Retina (tissue), 1 donor: ENCODE measurements around the gene FAM3B.

ENCODE experiments used
- DNase-seq: peaks from one replicate; pipeline ENCODE4 v3.0.0-alpha.2; 2016

FAM3B gene

DNA sequence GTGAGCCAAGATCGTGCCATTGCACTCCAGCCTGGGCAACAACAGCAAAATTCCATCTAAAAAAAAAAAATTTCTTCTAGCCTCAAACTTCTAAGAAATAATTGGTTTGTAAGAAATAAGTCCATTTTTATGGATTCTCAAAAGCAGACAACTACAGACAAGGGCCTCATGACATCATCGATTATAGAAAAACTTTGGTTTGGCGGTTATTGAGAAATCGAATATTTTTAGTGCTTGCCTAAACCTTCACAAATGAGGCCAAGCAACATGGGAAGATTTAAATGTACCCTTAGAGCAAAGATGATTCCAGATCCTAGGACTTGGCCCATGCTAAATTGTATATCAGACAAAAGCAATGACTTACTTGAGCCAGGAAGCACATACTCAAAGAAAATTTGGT is 81.7 kb downstream of the FAM3B start:
- DNase-seq = no peak

DNA sequence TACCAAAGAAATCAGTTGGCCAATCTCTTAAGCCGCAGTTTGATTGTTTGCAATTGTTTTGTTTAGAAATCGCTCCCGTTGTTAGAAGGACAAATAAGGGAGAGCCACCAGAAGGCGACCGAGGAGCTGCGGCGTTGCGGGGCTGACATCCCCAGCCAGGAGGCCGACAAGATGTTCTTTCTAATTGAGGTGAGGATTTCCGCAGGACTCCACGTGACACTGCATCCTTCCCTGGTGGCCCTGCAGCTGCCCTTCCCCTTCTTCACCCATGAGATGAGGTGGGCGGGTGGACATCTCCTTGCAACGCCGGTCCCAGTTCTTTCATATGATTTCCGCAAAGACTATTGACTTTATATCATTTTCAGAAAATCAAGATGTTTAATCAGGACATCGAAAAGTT is 82.2 kb downstream of the FAM3B start:
- no peak for DNase-seq

DNA sequence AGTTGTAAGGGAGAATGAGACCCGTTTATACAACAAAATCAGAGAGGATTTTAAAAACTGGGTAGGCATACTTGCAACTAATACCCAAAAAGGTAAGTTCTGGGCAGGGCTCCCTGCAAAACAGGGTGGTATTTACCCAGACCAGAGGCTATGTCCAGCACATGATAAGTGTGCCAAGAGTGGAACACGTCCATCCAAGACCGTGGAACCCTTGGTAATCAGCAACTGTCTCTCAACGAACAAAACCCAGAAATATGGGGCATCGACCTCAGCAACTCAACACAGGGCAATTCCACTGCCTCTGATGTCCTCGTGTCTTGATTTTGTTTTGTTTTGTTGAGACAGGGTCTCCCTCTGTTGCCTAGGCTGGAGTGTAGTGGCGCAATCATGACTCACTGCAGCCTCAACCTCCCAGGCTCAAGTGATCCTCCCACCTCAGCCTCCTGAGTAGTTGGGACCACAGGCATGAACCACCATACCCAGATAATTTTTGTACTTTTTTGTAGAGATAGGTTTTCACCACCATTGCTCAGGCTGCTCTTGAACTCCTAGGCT is 82.7 kb downstream of the FAM3B start:
- DNase-seq = no peak

DNA sequence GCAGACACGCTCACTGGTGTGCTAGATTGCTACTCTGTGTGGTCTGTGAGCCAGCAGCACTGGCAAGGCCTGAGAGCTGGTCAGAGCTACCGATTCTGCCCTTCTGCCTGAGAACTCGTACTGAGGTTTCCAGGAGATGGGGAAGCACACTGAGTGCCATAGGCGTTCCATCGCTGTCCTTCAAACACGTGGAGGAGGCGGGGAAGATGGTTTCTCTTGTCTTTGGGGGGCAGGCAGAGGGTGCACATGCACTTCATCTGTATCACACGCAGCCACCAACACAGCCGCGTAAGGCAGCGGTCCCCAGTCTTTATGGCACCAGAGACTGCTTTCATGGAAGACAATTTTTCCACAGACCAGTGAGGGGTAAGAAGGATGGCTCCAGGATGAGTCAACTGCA is 85.6 kb downstream of the FAM3B start:
- no peak for DNase-seq

DNA sequence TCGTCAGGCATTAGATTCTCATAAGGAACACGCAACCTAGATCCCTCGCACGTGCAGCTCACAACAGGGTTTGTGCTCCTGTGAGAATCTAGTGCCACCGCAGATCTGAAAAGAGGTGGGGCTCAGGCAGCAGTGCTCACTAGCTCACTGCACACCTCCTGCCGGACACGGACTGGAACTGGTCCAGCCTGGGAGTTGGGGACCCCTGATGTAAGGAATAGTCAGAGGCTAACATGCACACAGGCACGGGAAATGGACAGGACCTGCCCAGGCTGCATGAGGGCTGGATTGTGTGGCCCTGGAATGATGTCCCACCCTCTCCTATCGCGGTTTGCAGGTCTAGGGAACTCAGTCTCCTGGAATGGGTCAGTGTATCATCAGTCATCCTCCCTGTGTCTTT is 86.2 kb downstream of the FAM3B start:
- DNase-seq = no peak

DNA sequence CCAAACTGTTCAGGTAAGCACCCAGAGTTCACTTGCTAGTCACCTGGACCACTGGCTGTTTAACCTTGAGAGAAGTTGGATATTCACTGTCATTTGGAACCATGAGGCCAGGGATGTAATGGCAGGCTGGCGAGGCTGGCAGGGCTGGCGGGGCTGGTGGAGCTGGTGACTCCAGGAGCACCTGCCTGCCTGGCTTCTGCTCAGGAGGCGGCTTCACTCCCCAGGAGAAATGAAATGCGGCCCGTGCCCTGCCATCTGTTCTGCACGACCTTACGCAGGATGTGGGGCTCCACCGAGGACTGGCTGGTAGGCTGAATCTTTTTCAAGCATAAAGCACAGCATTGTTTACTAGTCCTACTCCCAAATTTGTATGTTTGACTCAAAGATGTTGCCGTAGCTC is 86.7 kb downstream of the FAM3B start:
- DNase-seq = no peak

DNA sequence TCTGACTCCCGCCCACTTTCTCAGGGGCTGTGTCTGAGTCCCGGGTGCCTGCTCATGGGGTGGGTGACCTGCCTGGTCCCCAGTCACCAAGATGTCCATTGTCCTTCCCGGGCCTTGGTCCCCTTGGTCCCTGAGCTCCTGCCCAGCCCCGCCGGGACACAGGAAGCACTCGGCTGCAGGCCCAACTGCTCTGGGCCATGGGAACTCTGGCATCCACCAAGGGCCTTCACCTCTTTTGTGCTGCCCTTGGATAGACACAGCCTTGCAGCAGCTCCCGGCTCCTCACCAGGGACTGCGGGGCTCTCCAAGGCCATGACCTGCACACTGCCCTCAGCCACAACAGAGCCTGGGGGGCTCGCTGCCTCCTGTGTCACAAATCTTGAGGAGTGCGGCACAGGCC is 87.4 kb downstream of the FAM3B start:
- DNase-seq = no peak

DNA sequence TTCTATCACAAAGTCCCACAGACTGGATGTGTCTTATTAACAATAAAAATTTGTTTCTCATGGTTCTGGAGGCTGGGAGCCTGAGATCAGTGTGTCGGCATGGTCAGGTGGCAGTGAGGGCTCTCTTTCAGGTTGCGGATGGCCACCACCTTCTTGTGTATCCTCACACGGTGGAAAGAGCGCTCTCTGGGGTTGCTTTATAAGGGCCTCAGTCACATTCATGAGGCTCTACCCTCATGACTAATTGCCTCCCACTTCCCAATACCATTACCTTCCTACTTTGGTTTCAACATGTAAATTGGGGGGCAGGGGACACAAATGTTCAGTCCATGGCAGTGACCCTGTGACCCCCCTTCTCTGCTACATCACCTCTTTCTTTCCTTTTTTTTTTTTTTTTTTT is 88.7 kb downstream of the FAM3B start:
- DNase-seq = no peak

DNA sequence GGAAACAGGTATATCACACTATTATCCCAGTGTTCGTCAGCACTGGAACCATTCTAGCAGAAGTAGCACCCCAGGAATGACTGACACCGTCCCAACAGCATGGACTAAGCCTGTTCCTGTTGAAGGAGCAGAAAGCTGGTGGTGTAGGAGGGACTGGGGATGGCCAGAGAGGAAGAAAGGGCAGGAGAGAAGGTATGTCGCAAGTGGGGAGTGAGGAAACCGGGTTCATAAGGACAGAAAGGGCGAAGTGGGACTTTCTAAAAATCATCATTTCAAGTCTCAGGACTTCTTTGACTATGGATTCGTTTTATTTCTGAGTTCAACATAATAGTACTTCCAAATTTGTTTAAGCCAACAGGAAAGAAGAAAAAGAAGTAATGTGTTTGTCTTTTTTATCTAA is 89.7 kb downstream of the FAM3B start:
- no peak for DNase-seq
